SK-N-SH treated with all-trans-retinoic acid at 6 μM for 48 hours (cell line): ENCODE measurements around the gene FBL.

Experiments
- ATAC-seq: fragments of 200-7000 bp; cut with Tn5 transposase; 3 replicates; pipeline ENCODE4 v1.9.1; 2020; ENCODE audit warnings: mild to moderate bottlenecking, moderate library complexity
- ARNTL ChIP-seq: fragments of 450-650 bp; formaldehyde crosslinking; IDR thresholded peaks from 2 replicates; pipeline ENCODE4 v1.5.0; 2020; ENCODE audit warnings: low read depth, mild to moderate bottlenecking, moderate library complexity, borderline replicate concordance
- CSDC2 ChIP-seq: fragments of 250-450 bp; sonication (Bioruptor Pico); IDR thresholded peaks from 2 replicates; pipeline ENCODE4 v1.5.0; 2020; ENCODE audit warnings: mild to moderate bottlenecking, moderate library complexity
- ESRRG ChIP-seq: fragments of 250-450 bp; sonication (Bioruptor Pico); IDR thresholded peaks from 2 replicates; pipeline ENCODE4 v1.6.1; 2021; ENCODE audit warnings: mild to moderate bottlenecking
- GLIS3 ChIP-seq: fragments of 250-450 bp; sonication (Bioruptor Pico); IDR thresholded peaks from 2 replicates; pipeline ENCODE4 v1.5.0; 2020; ENCODE audit warnings: mild to moderate bottlenecking, moderate library complexity
- ISL1 ChIP-seq: fragments of 250-450 bp; sonication (Bioruptor Pico); IDR thresholded peaks from 2 replicates; pipeline ENCODE4 v2.1.2; 2022; ENCODE audit warnings: mild to moderate bottlenecking, moderate library complexity
- OSR1 ChIP-seq: fragments of 250-450 bp; sonication (Bioruptor Pico); IDR thresholded peaks from 2 replicates; pipeline ENCODE4 v1.8.0; 2022; ENCODE audit warnings: moderate library complexity, mild to moderate bottlenecking, inconsistent platforms
- PPARA ChIP-seq: fragments of 250-450 bp; sonication (Bioruptor Pico); IDR thresholded peaks from 2 replicates; pipeline ENCODE4 v1.5.0; 2020; ENCODE audit warnings: mild to moderate bottlenecking, borderline replicate concordance
- SNAI2 ChIP-seq: fragments of 250-450 bp; sonication (Bioruptor Pico); IDR thresholded peaks from 2 replicates; pipeline ENCODE4 v1.5.0; 2020; ENCODE audit warnings: mild to moderate bottlenecking, moderate library complexity
- TCF4 ChIP-seq: fragments of 250-450 bp; sonication (Bioruptor Pico); IDR thresholded peaks from 2 replicates; pipeline ENCODE4 v1.8.0; 2021; ENCODE audit warnings: mild to moderate bottlenecking, moderate library complexity, borderline replicate concordance
- ZC3H10 ChIP-seq: fragments of 250-450 bp; sonication (Bioruptor Pico); IDR thresholded peaks from 2 replicates; pipeline ENCODE4 v1.5.1; 2021; ENCODE audit warnings: mild to moderate bottlenecking, moderate library complexity
- ZFP3 ChIP-seq: fragments of 250-450 bp; sonication (Bioruptor Pico); IDR thresholded peaks from 2 replicates; pipeline ENCODE4 v1.5.0; 2020; ENCODE audit warnings: mild to moderate bottlenecking, moderate library complexity
- ZFP30 ChIP-seq: fragments of 450-650 bp; formaldehyde crosslinking; IDR thresholded peaks from 2 replicates; pipeline ENCODE4 v1.5.0; 2022; ENCODE audit warnings: mild to moderate bottlenecking, moderate library complexity
- ZNF565 ChIP-seq: fragments of 450-650 bp; formaldehyde crosslinking; conservative IDR thresholded peaks from 2 replicates; pipeline ENCODE4 v1.5.0; 2020; ENCODE audit warnings: low read depth, mild to moderate bottlenecking, moderate library complexity
- ZNF70 ChIP-seq: fragments of 450-650 bp; formaldehyde crosslinking; IDR thresholded peaks from 2 replicates; pipeline ENCODE4 v1.5.0; 2020; ENCODE audit warnings: mild to moderate bottlenecking, moderate library complexity
- ZNF8 ChIP-seq: fragments of 450-650 bp; formaldehyde crosslinking; IDR thresholded peaks from 2 replicates; pipeline ENCODE4 v1.5.0; 2020; ENCODE audit warnings: mild to moderate bottlenecking, moderate library complexity
- TF ChIP-seq, protein P1 (sequence below): fragments of 250-450 bp; sonication (Bioruptor Pico); IDR thresholded peaks from 2 replicates; pipeline ENCODE4 v1.5.0; 2020; ENCODE audit warnings: mild to moderate bottlenecking, moderate library complexity
- TF ChIP-seq, protein P2 (sequence below): fragments of 250-450 bp; sonication (Bioruptor Pico); IDR thresholded peaks from 2 replicates; pipeline ENCODE4 v1.8.0; 2021; ENCODE audit warnings: low read depth, mild to moderate bottlenecking, moderate library complexity, borderline replicate concordance
- TF ChIP-seq, protein P3 (sequence below): fragments of 250-450 bp; sonication (Bioruptor Pico); IDR thresholded peaks from 2 replicates; pipeline ENCODE4 v1.5.1; 2021; ENCODE audit warnings: mild to moderate bottlenecking, moderate library complexity
- TF ChIP-seq, protein P4 (sequence below): fragments of 250-450 bp; sonication (Bioruptor Pico); IDR thresholded peaks from 2 replicates; pipeline ENCODE4 v1.8.0; 2020; ENCODE audit warnings: mild to moderate bottlenecking, moderate library complexity, borderline replicate concordance

Gene FBL

DNA sequence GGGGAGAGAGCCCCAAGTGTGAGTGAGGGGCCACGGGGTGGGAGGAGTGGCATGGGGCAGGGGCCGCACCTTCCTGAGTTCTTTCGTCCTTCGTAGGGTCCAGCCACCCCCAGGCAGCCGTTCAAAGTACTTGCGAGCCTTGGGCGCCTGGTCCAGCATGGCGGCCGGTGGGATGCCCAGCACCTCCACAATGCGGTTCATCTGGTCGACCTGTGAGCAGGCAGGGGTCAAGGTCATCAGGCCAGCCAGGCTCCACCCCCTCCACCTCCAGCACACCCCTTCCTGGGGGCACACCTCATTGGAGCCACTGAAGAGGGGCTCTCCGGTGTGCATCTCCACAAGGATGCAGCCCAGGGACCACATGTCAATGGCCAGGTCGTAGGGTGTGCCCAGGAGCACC, 19.0 kb downstream of the FBL start:
- ATAC-seq, result no peak
- TF ChIP-seq ZNF565 (CRISPR knock-in tag) (no peak), SNAI2 (no peak), CSDC2 (no peak), ZFP3 (CRISPR knock-in tag) (no peak), ZNF70 (CRISPR knock-in tag) (no peak)

DNA sequence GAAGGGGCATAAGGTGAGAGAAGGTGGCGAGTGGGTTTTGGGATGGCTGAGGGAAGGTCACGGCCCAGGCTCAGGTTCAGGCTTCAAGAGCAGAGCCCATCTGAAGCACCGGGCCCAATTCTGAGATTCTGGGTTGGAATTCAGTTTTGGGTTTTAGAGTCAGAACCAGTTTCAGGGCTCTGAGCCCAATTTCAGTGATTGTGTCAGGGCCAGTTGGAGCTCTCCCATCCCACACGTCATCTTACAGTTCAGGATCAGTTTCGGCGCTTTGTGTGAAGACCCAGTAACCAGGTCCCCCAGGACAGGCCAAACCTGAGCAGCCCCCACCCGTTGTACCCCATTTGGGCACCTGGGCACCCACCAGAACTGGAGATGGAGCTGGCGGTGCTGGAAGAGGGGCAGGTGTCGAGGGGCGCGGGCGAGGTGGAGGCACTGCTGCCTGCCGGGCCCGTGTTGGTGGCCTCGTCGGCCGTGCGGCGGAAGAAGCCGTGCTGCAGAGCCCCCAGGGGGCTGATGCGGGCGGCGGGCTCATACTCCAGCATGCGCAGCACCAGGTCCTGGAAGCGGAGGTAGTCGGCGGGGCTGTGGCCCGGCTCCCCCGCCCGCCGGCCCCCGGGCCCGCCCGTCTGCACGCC, 19.8 kb downstream of the FBL start:
- no peak for ATAC-seq
- TF ChIP-seq, protein P1, sequence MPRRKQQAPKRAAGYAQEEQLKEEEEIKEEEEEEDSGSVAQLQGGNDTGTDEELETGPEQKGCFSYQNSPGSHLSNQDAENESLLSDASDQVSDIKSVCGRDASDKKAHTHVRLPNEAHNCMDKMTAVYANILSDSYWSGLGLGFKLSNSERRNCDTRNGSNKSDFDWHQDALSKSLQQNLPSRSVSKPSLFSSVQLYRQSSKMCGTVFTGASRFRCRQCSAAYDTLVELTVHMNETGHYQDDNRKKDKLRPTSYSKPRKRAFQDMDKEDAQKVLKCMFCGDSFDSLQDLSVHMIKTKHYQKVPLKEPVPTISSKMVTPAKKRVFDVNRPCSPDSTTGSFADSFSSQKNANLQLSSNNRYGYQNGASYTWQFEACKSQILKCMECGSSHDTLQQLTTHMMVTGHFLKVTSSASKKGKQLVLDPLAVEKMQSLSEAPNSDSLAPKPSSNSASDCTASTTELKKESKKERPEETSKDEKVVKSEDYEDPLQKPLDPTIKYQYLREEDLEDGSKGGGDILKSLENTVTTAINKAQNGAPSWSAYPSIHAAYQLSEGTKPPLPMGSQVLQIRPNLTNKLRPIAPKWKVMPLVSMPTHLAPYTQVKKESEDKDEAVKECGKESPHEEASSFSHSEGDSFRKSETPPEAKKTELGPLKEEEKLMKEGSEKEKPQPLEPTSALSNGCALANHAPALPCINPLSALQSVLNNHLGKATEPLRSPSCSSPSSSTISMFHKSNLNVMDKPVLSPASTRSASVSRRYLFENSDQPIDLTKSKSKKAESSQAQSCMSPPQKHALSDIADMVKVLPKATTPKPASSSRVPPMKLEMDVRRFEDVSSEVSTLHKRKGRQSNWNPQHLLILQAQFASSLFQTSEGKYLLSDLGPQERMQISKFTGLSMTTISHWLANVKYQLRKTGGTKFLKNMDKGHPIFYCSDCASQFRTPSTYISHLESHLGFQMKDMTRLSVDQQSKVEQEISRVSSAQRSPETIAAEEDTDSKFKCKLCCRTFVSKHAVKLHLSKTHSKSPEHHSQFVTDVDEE (CRISPR knock-in tag), result no peak

DNA sequence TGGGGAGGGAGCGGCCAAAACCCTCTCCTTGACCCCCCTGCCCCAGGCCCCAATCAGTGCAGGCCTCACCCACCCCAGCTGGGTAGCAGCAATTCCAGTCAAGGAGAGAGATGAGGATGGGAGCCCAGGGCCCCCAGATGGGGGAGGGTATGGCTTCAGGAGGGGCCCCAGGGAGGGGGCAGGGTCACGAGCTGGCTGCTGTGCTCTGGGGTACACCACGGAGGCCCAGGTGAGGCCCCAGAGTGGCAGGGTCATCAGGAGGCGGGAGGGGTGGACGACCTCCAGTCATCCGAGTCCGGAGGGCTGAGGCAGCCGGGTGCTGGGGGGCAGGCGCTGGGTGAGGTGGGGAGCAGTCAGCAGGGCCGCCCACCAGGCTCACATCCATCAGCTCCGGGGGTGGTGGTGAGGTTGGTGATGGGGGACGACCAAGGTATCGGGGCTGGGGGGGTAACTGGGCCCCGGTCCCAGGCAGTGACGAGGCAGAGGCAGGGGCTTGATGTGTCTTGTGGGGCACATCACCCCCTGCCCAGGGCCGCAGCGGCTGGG, 20.6 kb downstream of the FBL start:
- no peak for TF ChIP-seq CSDC2
- TF ChIP-seq ZC3H10 (CRISPR knock-in tag), result no peak
- TF ChIP-seq ZNF70 (CRISPR knock-in tag), result no peak
- TF ChIP-seq ZFP30 (CRISPR knock-in tag), result no peak
- no peak for TF ChIP-seq ZNF8 (CRISPR knock-in tag)
- TF ChIP-seq, protein P1 (CRISPR knock-in tag), result no peak
- TF ChIP-seq OSR1, result no peak
- TF ChIP-seq, protein P2, sequence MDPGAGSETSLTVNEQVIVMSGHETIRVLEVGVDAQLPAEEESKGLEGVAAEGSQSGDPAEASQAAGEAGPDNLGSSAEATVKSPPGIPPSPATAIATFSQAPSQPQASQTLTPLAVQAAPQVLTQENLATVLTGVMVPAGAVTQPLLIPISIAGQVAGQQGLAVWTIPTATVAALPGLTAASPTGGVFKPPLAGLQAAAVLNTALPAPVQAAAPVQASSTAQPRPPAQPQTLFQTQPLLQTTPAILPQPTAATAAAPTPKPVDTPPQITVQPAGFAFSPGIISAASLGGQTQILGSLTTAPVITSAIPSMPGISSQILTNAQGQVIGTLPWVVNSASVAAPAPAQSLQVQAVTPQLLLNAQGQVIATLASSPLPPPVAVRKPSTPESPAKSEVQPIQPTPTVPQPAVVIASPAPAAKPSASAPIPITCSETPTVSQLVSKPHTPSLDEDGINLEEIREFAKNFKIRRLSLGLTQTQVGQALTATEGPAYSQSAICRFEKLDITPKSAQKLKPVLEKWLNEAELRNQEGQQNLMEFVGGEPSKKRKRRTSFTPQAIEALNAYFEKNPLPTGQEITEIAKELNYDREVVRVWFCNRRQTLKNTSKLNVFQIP (CRISPR knock-in tag), result no peak
- no peak for TF ChIP-seq SNAI2
- TF ChIP-seq GLIS3 (CRISPR knock-in tag), result no peak
- TF ChIP-seq ZFP3 (CRISPR knock-in tag), result no peak
- TF ChIP-seq, protein P3, sequence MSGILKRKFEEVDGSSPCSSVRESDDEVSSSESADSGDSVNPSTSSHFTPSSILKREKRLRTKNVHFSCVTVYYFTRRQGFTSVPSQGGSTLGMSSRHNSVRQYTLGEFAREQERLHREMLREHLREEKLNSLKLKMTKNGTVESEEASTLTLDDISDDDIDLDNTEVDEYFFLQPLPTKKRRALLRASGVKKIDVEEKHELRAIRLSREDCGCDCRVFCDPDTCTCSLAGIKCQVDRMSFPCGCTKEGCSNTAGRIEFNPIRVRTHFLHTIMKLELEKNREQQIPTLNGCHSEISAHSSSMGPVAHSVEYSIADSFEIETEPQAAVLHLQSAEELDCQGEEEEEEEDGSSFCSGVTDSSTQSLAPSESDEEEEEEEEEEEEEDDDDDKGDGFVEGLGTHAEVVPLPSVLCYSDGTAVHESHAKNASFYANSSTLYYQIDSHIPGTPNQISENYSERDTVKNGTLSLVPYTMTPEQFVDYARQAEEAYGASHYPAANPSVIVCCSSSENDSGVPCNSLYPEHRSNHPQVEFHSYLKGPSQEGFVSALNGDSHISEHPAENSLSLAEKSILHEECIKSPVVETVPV (CRISPR knock-in tag), result no peak
- TF ChIP-seq TCF4, result no peak
- no peak for TF ChIP-seq ISL1
- no peak for TF ChIP-seq ZNF565 (CRISPR knock-in tag)
- TF ChIP-seq PPARA, result no peak
- TF ChIP-seq ESRRG (CRISPR knock-in tag), result no peak
- no peak for ATAC-seq

DNA sequence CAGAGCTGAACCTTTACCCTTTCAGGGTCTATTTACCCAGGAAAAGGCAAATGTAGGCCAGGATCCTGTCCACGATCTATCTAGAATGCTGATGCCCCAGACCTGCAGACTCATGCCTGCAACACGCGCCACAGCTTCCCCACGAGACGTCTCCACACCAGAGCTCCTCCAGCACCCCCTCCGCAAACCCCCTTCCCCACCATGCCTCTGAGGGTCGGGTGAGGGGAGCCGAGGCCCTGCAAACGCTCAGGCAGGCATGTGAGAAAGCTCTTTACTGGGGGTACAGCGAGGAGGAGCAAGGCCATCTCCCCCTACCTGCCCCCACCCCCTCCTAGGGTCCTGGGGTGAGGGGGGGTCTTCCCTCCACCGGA, 21.1 kb downstream of the FBL start:
- ATAC-seq, result no peak
- TF ChIP-seq ARNTL (CRISPR knock-in tag) (no peak), OSR1 (no peak), CSDC2 (no peak), ESRRG (CRISPR knock-in tag) (no peak), SNAI2 (no peak), ZFP3 (CRISPR knock-in tag) (no peak), ZC3H10 (CRISPR knock-in tag) (no peak), ZNF70 (CRISPR knock-in tag) (no peak), ZNF8 (CRISPR knock-in tag) (no peak), ZNF565 (CRISPR knock-in tag) (no peak)
- TF ChIP-seq, protein P2 (CRISPR knock-in tag), result no peak
- TF ChIP-seq, protein P4, sequence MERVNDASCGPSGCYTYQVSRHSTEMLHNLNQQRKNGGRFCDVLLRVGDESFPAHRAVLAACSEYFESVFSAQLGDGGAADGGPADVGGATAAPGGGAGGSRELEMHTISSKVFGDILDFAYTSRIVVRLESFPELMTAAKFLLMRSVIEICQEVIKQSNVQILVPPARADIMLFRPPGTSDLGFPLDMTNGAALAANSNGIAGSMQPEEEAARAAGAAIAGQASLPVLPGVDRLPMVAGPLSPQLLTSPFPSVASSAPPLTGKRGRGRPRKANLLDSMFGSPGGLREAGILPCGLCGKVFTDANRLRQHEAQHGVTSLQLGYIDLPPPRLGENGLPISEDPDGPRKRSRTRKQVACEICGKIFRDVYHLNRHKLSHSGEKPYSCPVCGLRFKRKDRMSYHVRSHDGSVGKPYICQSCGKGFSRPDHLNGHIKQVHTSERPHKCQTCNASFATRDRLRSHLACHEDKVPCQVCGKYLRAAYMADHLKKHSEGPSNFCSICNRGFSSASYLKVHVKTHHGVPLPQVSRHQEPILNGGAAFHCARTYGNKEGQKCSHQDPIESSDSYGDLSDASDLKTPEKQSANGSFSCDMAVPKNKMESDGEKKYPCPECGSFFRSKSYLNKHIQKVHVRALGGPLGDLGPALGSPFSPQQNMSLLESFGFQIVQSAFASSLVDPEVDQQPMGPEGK (CRISPR knock-in tag), result no peak
- TF ChIP-seq, protein P1 (CRISPR knock-in tag), result no peak
